GM10266 (cell line): Measurements from ENCODE around the gene TRPC4.

Experiments used
- DNase-seq: peaks from one replicate; pipeline ENCODE4 v3.0.0; 2012; ENCODE audit errors: extremely low spot score
- TF ChIP-seq, protein P1 (sequence below): IDR thresholded peaks from 2 replicates; pipeline ENCODE4 v1.5.1; 2012; ENCODE audit warnings: mild to moderate bottlenecking, low read depth; ENCODE audit not compliant: control insufficient read depth, insufficient read depth; ENCODE audit errors: missing control alignments

The TRPC4 gene

DNA sequence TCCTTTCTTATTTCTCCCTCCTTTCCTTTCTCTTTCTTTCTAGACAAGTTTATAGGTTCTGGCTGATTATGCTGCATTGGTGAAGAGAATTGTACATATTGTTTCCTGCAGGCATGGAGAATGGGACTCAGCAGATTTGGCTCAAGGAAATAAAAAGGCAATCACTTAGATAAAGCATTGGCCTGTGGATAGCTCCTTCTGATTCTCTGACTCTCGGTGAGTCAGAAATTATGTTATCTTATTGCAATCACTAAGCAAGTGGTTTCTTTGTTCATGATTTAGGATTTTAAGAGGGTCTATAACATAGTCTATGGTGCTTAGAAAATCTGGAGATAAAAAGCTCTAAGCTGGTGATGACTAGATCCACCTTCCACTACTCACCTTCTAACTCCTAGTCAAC is 217.0 kb downstream of the TRPC4 start:
- no peak for DNase-seq
- TF ChIP-seq, protein P1, sequence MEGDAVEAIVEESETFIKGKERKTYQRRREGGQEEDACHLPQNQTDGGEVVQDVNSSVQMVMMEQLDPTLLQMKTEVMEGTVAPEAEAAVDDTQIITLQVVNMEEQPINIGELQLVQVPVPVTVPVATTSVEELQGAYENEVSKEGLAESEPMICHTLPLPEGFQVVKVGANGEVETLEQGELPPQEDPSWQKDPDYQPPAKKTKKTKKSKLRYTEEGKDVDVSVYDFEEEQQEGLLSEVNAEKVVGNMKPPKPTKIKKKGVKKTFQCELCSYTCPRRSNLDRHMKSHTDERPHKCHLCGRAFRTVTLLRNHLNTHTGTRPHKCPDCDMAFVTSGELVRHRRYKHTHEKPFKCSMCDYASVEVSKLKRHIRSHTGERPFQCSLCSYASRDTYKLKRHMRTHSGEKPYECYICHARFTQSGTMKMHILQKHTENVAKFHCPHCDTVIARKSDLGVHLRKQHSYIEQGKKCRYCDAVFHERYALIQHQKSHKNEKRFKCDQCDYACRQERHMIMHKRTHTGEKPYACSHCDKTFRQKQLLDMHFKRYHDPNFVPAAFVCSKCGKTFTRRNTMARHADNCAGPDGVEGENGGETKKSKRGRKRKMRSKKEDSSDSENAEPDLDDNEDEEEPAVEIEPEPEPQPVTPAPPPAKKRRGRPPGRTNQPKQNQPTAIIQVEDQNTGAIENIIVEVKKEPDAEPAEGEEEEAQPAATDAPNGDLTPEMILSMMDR = no peak

DNA sequence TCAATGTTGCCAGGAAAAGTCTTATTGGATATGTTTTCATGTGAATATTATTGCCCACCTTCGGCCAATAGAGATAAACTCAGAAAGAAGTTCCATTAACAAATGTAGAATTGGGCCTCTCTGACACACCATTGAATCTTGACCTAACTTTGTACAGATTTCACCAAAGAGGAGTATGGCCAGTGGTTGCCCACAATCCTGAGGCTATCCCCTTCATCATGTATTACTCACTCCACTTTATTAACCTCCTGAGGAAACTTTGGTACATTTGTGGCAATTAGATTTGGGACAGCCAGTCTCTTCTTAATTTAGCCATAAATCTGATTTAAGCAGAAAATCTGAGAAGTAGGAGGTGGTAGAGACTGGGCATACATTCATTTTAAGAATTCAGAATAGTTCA is 217.7 kb downstream of the TRPC4 start:
- TF ChIP-seq, protein P1 = no peak
- no peak for DNase-seq

DNA sequence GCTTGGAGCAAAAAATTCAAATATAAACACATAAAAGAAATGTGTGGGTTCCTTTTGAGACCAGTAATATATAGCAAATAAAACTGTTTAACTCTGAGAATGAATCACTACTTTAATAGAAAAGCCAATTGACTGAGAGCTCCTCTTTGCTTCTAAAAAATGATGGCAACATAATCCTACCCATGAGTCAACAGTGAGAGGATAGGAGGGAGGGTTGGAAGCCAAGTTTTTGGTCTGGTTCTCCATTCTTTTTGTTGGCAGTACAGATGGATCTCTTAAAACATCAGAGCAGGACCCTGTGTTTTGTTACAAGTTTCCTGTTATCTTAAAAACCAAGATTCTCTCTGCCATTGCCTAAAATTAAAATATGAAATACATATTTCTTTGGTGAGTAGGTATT is 221.0 kb downstream of the TRPC4 start:
- TF ChIP-seq, protein P1 = no peak
- no peak for DNase-seq

GRCh38 chr13:37647031-37647650 is 222.4 kb downstream of the TRPC4 start:
- DNase-seq = no peak
- TF ChIP-seq, protein P1 = no peak

DNA sequence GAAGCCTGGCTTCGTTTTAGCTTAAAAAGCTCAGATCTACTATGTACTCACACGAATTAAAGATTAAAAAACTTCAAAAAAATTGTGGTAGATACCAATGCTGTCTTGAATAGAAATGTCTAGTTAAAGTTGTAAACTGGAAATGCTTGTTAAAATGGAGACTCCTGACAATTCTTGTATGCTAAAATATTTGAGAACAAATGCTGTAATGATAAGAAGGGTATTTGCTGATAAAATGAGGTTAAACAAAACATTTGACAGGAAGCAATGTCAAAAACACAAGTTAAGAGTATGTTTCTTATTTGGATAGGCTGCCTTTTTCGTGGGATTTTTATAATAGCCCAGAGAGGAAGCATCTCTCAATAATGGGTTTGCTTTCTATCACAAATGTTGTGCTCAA is 223.0 kb downstream of the TRPC4 start:
- TF ChIP-seq, protein P1 = no peak
- no peak for DNase-seq

GRCh38 chr13:37645181-37645740 is 224.3 kb downstream of the TRPC4 start:
- no peak for DNase-seq
- TF ChIP-seq, protein P1 = no peak

- DNase-seq = no peak
- TF ChIP-seq, protein P1 = no peak
Measured at GRCh38 chr13:37641391-37641790, 228.2 kb downstream of the TRPC4 start.
